ENCODE measurements around the gene ATF4.

Gene ATF4

DNA sequence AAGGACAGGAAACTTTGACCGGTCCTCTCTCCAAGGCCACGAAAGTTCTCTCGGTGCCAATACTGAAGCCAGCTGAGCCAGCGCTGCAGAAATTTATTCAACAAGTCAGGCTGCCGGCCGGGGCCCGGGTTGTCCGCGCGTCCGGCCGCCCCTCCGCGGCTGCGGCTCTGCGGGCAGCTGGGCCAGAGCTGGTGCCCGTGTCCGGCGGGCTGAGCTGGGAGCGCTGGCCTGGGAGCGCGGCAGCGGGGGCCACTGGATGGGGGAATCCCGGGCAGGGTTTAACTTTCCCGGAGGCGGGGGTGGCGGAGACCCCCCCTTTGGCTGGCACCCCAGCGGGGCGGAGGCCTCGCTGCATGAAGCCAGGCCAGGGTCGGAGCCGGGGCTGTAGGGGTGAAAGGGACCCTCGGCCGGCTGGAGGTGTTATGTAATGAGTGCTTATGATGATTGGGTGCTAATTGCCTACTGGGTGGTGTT, 37.9 kb downstream of the ATF4 start:
- H3K9me3 ChIP-seq (ENCODE audit: control insufficient read depth, insufficient read depth, low read length) = no peaks in the 10 kb centered on the region
- H3K36me3 ChIP-seq (ENCODE audit: control insufficient read depth, insufficient read depth, low read length) = no peaks in the 10 kb centered on the region
- H3K4me3 ChIP-seq (ENCODE audit: low read depth, low read length) = no peak overlapping the region
- peaks cover 59% of the 10 kb centered on the region for H3K27me3 ChIP-seq (ENCODE audit: control insufficient read depth, insufficient read depth, low read length)
- peaks cover 4% of the 10 kb centered on the region for H3K4me1 ChIP-seq (ENCODE audit: control insufficient read depth, insufficient read depth, low read length)
- H3K9ac ChIP-seq (ENCODE audit: low read depth, low read length) = no peak overlapping the region

DNA sequence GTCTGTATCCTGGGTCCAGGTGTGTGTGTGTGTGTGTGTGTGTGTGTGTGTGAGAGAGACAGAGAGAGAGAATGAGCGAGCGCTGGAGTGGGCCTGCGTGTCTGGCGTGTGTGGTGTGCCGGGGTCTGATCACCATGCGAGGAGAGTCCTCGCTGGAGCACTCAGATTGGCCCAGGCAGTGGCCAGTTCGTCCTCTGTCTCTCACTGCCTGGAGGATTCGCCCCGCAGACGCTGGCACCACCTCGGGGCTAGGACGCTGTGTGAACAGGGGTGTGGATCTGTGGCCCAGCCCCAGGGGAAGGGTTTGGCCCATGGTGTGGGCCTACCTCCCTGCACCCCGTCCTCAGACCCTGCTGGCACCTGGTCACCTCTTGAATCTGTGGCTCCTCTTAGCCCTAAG, 38.6 kb downstream of the ATF4 start:
- Histone ChIP-seq H3K4me3 (ENCODE audit: low read depth, low read length) (no peak overlapping the region), H3K27me3 (ENCODE audit: control insufficient read depth, insufficient read depth, low read length) (peaks cover 59% of the 10 kb centered on the region), H3K9ac (ENCODE audit: low read depth, low read length) (no peak overlapping the region)

DNA sequence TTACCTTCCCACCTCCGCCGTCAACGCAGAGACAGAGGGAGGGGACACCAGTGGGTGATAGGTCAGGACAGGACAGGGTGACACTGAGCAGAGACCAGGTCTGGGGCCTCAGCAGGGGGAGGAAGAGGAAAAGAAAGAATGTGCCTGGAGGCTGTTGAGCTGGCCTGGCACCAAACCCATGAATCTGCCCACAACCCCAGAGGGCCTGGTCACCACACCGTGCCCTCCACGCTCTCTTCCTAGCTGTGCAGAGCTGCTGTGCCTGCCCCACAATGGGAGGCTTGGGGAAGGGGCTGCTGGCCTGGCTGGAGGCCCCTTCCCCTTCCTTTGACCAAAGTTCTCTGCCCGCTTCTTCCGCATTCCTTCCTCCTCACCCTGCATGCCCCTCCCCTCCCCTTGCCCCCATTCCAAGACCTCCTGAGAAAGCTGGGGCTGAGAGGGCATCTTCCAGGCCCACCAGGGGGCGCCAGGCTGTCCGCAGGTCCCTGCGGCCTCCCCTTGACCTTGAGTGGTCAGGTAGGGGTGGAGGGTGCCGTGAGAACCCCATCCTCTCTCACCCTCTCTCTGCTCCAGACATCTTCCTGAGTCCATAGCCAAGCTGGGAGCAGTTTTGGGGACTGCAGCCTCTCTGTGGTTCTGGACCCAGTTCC, 39.2 kb downstream of the ATF4 start:
- Histone ChIP-seq H3K9ac (ENCODE audit: low read depth, low read length) (no peak overlapping the region), H3K9me3 (ENCODE audit: control insufficient read depth, insufficient read depth, low read length) (no peaks in the 10 kb centered on the region), H3K4me3 (ENCODE audit: low read depth, low read length) (no peak overlapping the region), H3K4me1 (ENCODE audit: control insufficient read depth, insufficient read depth, low read length) (peaks cover 4% of the 10 kb centered on the region), H3K36me3 (ENCODE audit: control insufficient read depth, insufficient read depth, low read length) (no peaks in the 10 kb centered on the region), H3K27me3 (ENCODE audit: control insufficient read depth, insufficient read depth, low read length) (peaks cover 55% of the 10 kb centered on the region)

More for the DNA sequence above, 38.6 kb downstream of the ATF4 start:
- H3K36me3 ChIP-seq (ENCODE audit: control insufficient read depth, insufficient read depth, low read length) = no peaks in the 10 kb centered on the region
- H3K4me1 ChIP-seq (ENCODE audit: control insufficient read depth, insufficient read depth, low read length) = peaks cover 4% of the 10 kb centered on the region
- H3K9me3 ChIP-seq (ENCODE audit: control insufficient read depth, insufficient read depth, low read length) = no peaks in the 10 kb centered on the region

DNA sequence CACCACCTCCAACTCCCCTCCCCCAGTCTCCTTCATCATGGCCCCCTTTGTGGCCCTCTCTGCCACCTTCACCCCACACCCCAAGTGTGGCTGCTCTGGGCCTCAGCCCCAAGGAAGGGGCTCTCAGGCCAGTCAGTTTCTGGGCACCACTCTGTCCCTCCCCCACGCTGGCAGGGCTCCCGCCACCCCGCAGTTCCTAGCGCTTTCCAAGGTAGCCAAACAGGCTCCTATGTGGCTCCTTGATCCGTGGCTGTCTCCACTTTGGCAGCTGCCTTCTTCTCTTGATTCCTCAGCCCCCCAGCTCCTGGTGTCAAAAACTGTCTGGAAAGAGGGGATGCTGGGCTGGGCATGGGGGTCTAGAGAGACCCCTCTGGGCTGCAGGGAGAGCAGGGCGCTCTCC, 39.8 kb downstream of the ATF4 start:
- no peaks in the 10 kb centered on the region for H3K36me3 ChIP-seq (ENCODE audit: control insufficient read depth, insufficient read depth, low read length)
- H3K4me1 ChIP-seq (ENCODE audit: control insufficient read depth, insufficient read depth, low read length) = peaks cover 4% of the 10 kb centered on the region
- H3K9me3 ChIP-seq (ENCODE audit: control insufficient read depth, insufficient read depth, low read length) = no peaks in the 10 kb centered on the region
- peaks cover 54% of the 10 kb centered on the region for H3K27me3 ChIP-seq (ENCODE audit: control insufficient read depth, insufficient read depth, low read length)
- no peak overlapping the region for H3K9ac ChIP-seq (ENCODE audit: low read depth, low read length)
- H3K4me3 ChIP-seq (ENCODE audit: low read depth, low read length) = no peak overlapping the region

DNA sequence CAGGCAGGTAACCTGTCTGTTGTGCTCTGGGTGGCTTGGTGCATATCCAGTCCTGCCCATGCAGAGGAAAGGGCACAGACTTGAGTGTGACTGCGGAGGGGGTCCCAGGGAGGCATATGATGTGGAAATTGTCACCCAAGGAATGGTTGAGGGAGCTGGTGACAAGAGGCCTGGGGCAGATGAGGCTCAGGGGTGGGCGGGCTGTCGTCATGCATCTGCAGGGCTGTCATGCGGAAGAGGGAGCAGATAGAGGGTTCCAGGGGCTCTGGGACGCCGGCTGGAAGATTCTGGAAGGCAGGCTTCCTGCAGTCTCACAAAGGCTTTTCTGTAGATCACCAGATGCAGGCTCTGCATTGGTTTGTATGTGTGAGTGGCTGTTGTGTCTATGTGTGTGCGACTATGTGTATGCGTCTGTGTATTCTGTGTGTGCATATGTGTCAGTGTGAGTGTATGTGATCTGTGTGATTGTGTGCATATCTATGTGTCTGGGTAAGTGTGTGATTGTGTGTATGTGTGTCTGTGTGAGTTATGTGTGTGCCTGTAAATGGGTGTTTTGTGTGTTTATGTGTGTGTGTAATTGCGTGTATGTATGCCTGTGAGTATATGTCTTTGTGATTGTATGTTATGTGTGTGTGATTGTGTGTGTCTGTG, 42.6 kb downstream of the ATF4 start:
- Histone ChIP-seq H3K4me1 (ENCODE audit: control insufficient read depth, insufficient read depth, low read length) (peaks cover 4% of the 10 kb centered on the region), H3K4me3 (ENCODE audit: low read depth, low read length) (no peak overlapping the region), H3K9ac (ENCODE audit: low read depth, low read length) (no peak overlapping the region), H3K9me3 (ENCODE audit: control insufficient read depth, insufficient read depth, low read length) (no peaks in the 10 kb centered on the region), H3K36me3 (ENCODE audit: control insufficient read depth, insufficient read depth, low read length) (no peaks in the 10 kb centered on the region), H3K27me3 (ENCODE audit: control insufficient read depth, insufficient read depth, low read length) (peaks cover 30% of the 10 kb centered on the region)

DNA sequence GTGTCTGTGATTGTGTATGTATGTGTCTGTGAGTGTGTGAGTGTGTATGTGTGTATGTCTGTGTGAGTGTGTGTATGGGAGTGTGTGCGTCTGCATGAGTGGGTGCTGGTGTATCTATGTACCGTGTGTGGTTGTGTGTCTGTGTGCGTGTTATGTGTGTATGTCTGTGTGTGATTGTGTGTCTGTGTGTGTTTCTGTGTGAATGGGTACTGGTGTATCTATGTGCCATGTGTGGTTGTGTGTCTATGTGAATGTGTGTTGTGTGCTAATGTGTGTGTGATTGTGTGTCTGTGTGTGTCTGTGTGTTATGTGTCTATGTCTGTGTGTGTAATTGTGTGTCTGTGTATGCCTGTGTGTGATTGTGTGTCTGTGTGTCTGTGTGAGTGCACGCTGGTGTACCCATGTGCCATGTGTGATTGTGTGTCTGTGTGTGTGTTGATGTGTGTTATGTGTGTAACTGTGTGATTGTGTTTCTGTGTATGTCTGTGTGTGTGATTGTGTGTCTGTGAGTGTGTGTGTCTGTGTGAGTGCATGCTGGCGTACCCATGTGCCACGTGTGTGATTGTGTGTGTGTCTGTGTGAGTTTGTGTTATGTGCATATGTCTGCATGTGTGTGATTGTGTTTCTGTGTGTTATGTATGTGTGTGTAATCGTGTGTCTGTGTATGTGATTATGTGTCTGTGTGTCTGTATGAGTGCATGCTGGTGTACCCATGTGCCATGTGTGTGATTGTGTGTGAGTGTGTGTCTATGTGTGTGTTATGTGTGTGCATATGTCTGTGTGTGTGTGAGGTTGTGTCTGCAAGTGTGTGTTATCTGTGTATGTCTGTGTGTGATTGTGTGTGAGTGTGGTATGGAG, 43.4 kb downstream of the ATF4 start:
- H3K27me3 ChIP-seq (ENCODE audit: control insufficient read depth, insufficient read depth, low read length) = peaks cover 22% of the 10 kb centered on the region
- no peak overlapping the region for H3K9ac ChIP-seq (ENCODE audit: low read depth, low read length)
- H3K36me3 ChIP-seq (ENCODE audit: control insufficient read depth, insufficient read depth, low read length) = no peaks in the 10 kb centered on the region
- no peak overlapping the region for H3K4me3 ChIP-seq (ENCODE audit: low read depth, low read length)
- no peaks in the 10 kb centered on the region for H3K9me3 ChIP-seq (ENCODE audit: control insufficient read depth, insufficient read depth, low read length)
- H3K4me1 ChIP-seq (ENCODE audit: control insufficient read depth, insufficient read depth, low read length) = peaks cover 4% of the 10 kb centered on the region

DNA sequence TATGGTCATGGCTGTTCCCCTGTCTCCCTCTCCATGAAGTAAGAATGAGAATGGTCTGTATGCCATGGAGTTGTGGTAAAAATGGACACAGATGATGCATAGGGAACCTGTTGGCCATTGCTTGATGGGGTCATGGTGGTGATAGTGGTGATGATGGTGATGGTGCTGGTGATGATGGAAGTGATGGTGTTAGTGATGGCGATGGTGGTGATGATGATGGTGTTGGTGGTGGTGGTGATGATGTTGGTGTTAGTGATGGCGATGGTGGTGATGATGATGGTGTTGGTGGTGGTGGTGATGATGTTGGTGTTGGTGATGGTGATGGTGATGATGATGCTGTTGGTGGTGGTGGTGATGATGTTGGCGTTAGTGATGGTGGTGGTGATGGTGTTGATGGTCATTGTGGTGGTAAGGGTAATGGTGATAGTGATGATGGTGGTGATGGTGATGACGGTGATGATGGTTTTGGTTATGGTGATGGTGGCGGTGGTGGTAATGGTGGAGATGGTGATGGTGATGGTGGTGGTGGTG, 45.1 kb downstream of the ATF4 start:
- no peaks in the 10 kb centered on the region for H3K4me1 ChIP-seq (ENCODE audit: control insufficient read depth, insufficient read depth, low read length)
- H3K36me3 ChIP-seq (ENCODE audit: control insufficient read depth, insufficient read depth, low read length) = no peaks in the 10 kb centered on the region
- peaks cover 13% of the 10 kb centered on the region for H3K27me3 ChIP-seq (ENCODE audit: control insufficient read depth, insufficient read depth, low read length)
- H3K4me3 ChIP-seq (ENCODE audit: low read depth, low read length) = no peak overlapping the region
- H3K9ac ChIP-seq (ENCODE audit: low read depth, low read length) = no peak overlapping the region
- H3K9me3 ChIP-seq (ENCODE audit: control insufficient read depth, insufficient read depth, low read length) = no peaks in the 10 kb centered on the region

DNA sequence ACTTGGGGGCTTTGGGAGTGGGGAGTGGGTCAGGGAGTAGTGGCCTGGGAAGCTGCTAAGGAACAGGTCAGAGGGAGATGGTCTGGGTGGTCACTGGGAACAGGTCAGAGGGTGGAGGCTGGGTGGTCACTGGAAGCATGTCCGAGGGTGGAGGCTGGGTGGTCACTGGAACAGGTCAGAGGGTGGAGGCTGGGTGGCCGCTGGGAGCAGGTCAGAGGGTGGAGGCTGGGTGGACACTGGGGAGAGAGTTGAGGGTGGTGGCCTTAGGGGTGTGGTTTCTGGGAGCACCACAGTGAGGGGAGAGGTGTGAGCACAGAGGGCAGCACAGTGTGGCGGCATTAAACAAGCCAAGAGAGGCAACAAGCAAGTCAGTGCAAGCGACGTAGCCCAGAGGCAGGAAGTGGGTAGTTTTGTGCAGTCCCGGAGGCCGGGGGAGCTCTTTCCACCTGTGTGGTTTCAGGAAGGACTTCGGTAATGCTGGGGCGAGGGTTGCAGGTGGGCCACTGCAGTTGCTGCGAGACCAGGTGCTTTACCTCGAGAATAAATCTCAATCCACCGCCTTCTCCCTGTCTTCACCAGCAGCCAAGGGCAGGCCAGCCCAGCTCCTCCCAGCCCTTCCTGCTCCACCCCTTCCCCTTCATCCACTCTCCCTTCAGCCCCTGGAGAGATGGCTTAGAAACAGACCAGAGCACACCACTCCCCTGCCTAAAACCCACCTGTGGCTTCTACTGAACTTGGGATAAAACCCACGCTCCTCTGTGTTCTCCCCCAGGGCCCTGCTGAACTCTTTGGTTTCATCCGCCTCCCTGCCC, 47.0 kb downstream of the ATF4 start:
- H3K9ac ChIP-seq (ENCODE audit: low read depth, low read length) = no peak overlapping the region
- H3K27me3 ChIP-seq (ENCODE audit: control insufficient read depth, insufficient read depth, low read length) = no peaks in the 10 kb centered on the region
- H3K4me1 ChIP-seq (ENCODE audit: control insufficient read depth, insufficient read depth, low read length) = no peaks in the 10 kb centered on the region

DNA sequence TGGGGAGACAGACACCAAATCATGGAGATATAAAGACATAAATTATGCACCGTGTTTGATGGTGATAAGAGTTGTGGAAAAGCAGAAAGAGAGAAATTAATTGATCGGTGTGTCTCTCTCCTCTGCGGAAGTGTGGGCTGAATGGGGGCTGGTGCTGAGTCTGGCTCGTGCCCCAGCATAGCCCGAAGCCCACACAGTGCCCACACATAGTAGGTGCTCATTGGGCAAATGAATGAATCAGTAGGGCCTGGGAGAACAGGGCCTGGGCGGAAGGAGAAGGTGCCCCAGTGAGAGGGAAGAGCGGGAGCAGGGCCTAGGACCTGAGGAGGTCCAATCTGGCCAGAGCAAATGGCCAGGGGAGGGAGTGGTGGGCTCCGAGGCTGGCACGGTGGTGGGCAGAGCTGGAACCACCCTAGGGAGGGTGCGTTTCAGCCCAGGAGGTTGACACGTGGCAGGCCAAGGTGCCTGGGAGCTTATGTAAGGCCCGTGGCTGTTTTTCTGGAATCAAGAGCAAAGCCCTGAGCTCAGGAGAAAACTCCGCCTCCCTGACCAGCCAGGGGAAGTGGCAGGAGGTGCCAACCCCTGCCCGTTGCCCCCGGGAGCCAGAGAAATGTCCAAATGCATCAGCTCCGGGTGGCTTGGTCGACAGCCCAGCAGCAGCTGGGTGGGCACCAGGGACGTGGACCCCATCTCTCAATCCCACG, 48.1 kb downstream of the ATF4 start:
- Histone ChIP-seq H3K27me3 (ENCODE audit: control insufficient read depth, insufficient read depth, low read length) (no peaks in the 10 kb centered on the region), H3K4me3 (ENCODE audit: low read depth, low read length) (no peak overlapping the region), H3K9ac (ENCODE audit: low read depth, low read length) (no peak overlapping the region), H3K4me1 (ENCODE audit: control insufficient read depth, insufficient read depth, low read length) (no peaks in the 10 kb centered on the region), H3K36me3 (ENCODE audit: control insufficient read depth, insufficient read depth, low read length) (no peaks in the 10 kb centered on the region), H3K9me3 (ENCODE audit: control insufficient read depth, insufficient read depth, low read length) (no peaks in the 10 kb centered on the region)

More for the DNA sequence above, 47.0 kb downstream of the ATF4 start:
- Histone ChIP-seq H3K36me3 (ENCODE audit: control insufficient read depth, insufficient read depth, low read length) (no peaks in the 10 kb centered on the region), H3K4me3 (ENCODE audit: low read depth, low read length) (no peak overlapping the region), H3K9me3 (ENCODE audit: control insufficient read depth, insufficient read depth, low read length) (no peaks in the 10 kb centered on the region)

DNA sequence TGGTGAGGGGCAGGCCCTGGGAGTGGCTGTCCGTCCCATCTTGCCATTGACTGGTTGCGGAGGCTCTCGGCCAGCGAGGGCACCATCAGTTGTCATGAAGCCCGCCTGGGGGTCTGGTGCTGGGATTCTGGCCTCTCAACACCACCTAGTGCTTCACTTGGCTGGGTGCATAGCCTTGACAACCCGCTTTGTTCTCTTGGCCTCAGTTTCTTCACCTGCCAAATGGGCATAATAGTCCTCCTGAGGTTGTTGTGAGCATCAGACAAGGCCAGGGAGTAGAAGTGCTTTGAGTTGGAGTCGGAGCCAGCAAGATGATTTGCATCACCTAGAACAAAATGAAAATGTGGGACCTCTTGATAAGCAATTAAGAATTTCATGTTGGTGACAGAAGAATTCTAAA, 48.7 kb downstream of the ATF4 start:
- Histone ChIP-seq H3K36me3 (ENCODE audit: control insufficient read depth, insufficient read depth, low read length) (no peaks in the 10 kb centered on the region), H3K9ac (ENCODE audit: low read depth, low read length) (no peak overlapping the region)

More for the DNA sequence above, 48.7 kb downstream of the ATF4 start:
- Histone ChIP-seq H3K4me1 (ENCODE audit: control insufficient read depth, insufficient read depth, low read length) (no peaks in the 10 kb centered on the region), H3K4me3 (ENCODE audit: low read depth, low read length) (no peak overlapping the region), H3K9me3 (ENCODE audit: control insufficient read depth, insufficient read depth, low read length) (no peaks in the 10 kb centered on the region), H3K27me3 (ENCODE audit: control insufficient read depth, insufficient read depth, low read length) (no peaks in the 10 kb centered on the region)
